ENCODE measurements around the gene TTC12. TPM values are rescaled to one million over a fixed set of nuclear protein-coding genes. Genes with fewer than 3 reads are reported as not detected.

Gene TTC12
- polyA plus RNA-seq, 1 of the 3 experiments (the other 2 are of a cell fraction): 15.1 TPM

- TF ChIP-seq TAF1 (IDR thresholded peaks at IDR 0.05; ENCODE audit: borderline replicate concordance, low read depth, low read length) (no peak), NRF1 (IDR thresholded peaks at IDR 0.05; ENCODE audit: low read depth, low read length) (no peak), PBX3 (IDR thresholded peaks at IDR 0.05) (no peak)
These were observed 17.1 kb downstream of the TTC12 start (continued) for GRCh38 chr11:113331441-113331840.

- Histone ChIP-seq H3K4me3 (ENCODE audit: low read depth in 2 of 2, low read length in 1 of 2) (no peak overlapping the region), H3K4me1 (ENCODE audit: control insufficient read depth in 1 of 2, insufficient read depth in 2 of 2, low read depth in 1 of 2, low read length in 1 of 2) (peaks cover 0 to 12% of the 10 kb centered on the region in 2 experiments; a peak in 2 of 4 replicates), H3K9me3 (no peaks in the 10 kb centered on the region), H2AFZ (ENCODE audit: low read depth) (no peak overlapping the region), H3K4me2 (no peak overlapping the region), H3K36me3 (replicated peaks in 1 of 2; ENCODE audit: control insufficient read depth in 1 of 2, insufficient read depth in 2 of 2, low read length in 1 of 2) (peaks cover 17 to 61% of the 10 kb centered on the region in 2 experiments), H3K27me3 (ENCODE audit: insufficient read depth) (no peaks in the 10 kb centered on the region), H4K20me1 (ENCODE audit: insufficient read depth) (no peaks in the 10 kb centered on the region), H3K9ac (no peak overlapping the region), H3F3A (replicated peaks; ENCODE audit: insufficient read depth) (no peaks in the 10 kb centered on the region), H3K9me2 (no peaks in the 10 kb centered on the region), H3K27ac (ENCODE audit: low read depth in 2 of 2, low read length in 1 of 2) (no peak overlapping the region), H3K79me2 (ENCODE audit: insufficient read depth) (no peaks in the 10 kb centered on the region)
- ChIA-PET CTCF (interaction anchor here (1.3 to 2.3 kb wide), 5 partner anchors 26 to 398 kb away, joined by 3 to 10 read pairs (median 3); no protein-coding TSS in a partner anchor), POLR2A (interaction anchor here (0.7 kb wide), 1 partner anchor 8 kb away, joined by 3 read pairs; no protein-coding TSS in a partner anchor)
- no peak for DNase-seq
- WGBS (ENCODE audit: low lambda C conversion rate): 88% methylated on average over 7 of the region's 7 CpGs
- TF ChIP-seq MEF2A (IDR thresholded peaks at IDR 0.05; ENCODE audit: borderline replicate concordance, low read depth): no peak
- TF ChIP-seq ZBTB33 (IDR thresholded peaks at IDR 0.05; ENCODE audit: borderline replicate concordance, low read depth): no peak
- no peak for TF ChIP-seq SIN3A (IDR thresholded peaks at IDR 0.05; ENCODE audit: borderline replicate concordance, low read depth, low read length)
- no peak for TF ChIP-seq PBX3 (IDR thresholded peaks at IDR 0.05)
- TF ChIP-seq YY1 (IDR thresholded peaks at IDR 0.05; ENCODE audit: low read depth): no peak
- no peak for TF ChIP-seq MAX (IDR thresholded peaks at IDR 0.05; ENCODE audit: low read depth)
- no peak for TF ChIP-seq TEAD4 (IDR thresholded peaks at IDR 0.05; ENCODE audit: borderline replicate concordance, insufficient read depth)
- no peak for TF ChIP-seq FOXM1 (IDR thresholded peaks at IDR 0.05; ENCODE audit: low read depth)
- TF ChIP-seq NFIC (IDR thresholded peaks at IDR 0.05; ENCODE audit: borderline replicate concordance): no peak
- TF ChIP-seq RFX5 (IDR thresholded peaks at IDR 0.05; ENCODE audit: low read length): no peak
- TF ChIP-seq EP300 (IDR thresholded peaks at IDR 0.05; ENCODE audit: borderline replicate concordance in 1 of 2, low read depth in 1 of 2, low read length in 1 of 2): no peak
- no peak for TF ChIP-seq NRF1 (IDR thresholded peaks at IDR 0.05; ENCODE audit: low read depth, low read length)
- no peak for TF ChIP-seq CHD2 (IDR thresholded peaks at IDR 0.05; ENCODE audit: low read length, partially characterized antibody)
- TF ChIP-seq GATA2 (CRISPR knock-in tag; IDR thresholded peaks at IDR 0.05): no peak
These were observed 17.6 kb downstream of the TTC12 start for GRCh38 chr11:113332023-113332422.
